Mucosa of stomach (tissue), 1 donor: ENCODE measurements around the gene FADS3.

Experiments used
- H3K27me3 ChIP-seq: one replicate; pipeline ENCODE4 v1.7.0; 2013; ENCODE audit warnings: mild to moderate bottlenecking, low read length; ENCODE audit not compliant: control insufficient read depth, insufficient read depth
- H3K36me3 ChIP-seq: one replicate; pipeline ENCODE4 v1.7.0; 2013; ENCODE audit warnings: low read length; ENCODE audit not compliant: control insufficient read depth, insufficient read depth
- H3K4me1 ChIP-seq: one replicate; pipeline ENCODE4 v1.7.0; 2013; ENCODE audit warnings: mild to moderate bottlenecking, low read length; ENCODE audit not compliant: control insufficient read depth, insufficient read depth
- H3K4me3 ChIP-seq: one replicate; pipeline ENCODE4 v1.7.0; 2013; ENCODE audit warnings: low read length
- H3K9ac ChIP-seq: one replicate; pipeline ENCODE4 v1.7.0; 2013; ENCODE audit warnings: mild to moderate bottlenecking, low read length, moderate library complexity
- H3K9me3 ChIP-seq: one replicate; pipeline ENCODE4 v1.7.0; 2013; ENCODE audit warnings: mild to moderate bottlenecking, low read length, moderate library complexity; ENCODE audit not compliant: control insufficient read depth
- donor health status: Pancreatic carcinoma.

The FADS3 gene, protein sequence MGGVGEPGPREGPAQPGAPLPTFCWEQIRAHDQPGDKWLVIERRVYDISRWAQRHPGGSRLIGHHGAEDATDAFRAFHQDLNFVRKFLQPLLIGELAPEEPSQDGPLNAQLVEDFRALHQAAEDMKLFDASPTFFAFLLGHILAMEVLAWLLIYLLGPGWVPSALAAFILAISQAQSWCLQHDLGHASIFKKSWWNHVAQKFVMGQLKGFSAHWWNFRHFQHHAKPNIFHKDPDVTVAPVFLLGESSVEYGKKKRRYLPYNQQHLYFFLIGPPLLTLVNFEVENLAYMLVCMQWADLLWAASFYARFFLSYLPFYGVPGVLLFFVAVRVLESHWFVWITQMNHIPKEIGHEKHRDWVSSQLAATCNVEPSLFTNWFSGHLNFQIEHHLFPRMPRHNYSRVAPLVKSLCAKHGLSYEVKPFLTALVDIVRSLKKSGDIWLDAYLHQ

GRCh38 chr11:61891331-61892084 is at the start of gene FADS3:
TSS of gene FADS3 (minus strand) at chr11:61891545. CDS start at chr11:61891381, 164 bp downstream.
- Histone ChIP-seq H3K9ac (peak within 1 kb of the TSS; percentile 51), H3K4me1 (peaks cover 9% of the 10 kb centered on the region), H3K9me3 (no peaks in the 10 kb centered on the region), H3K4me3 (peak within 1 kb of the TSS; percentile 46), H3K27me3 (no peaks in the 10 kb centered on the region), H3K36me3 (no peaks in the 10 kb centered on the region)

DNA sequence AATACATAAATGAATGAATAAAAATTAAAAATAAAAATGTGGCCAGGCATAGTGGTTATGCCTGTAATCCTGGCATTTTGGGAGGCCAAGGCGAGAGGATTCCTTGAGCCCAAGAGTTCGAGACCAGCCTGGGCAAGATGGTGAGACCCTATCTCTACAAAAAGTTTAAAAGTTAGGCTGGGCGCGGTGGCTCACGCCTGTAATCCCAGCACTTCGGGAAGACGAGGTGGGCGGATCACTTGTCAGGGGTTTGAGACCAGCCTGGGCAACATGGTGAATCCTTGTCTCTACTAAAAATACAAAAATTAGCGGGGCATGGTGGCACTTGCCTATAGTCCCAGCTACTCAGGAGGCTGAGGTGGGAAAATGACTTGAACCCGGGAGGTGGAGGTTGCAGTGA is 49.1 kb upstream of the FADS3 start:
- Histone ChIP-seq H3K36me3 (no peaks in the 10 kb centered on the region), H3K27me3 (no peaks in the 10 kb centered on the region), H3K4me1 (no peaks in the 10 kb centered on the region), H3K4me3 (no peak overlapping the region), H3K9ac (no peak overlapping the region), H3K9me3 (no peaks in the 10 kb centered on the region)

DNA sequence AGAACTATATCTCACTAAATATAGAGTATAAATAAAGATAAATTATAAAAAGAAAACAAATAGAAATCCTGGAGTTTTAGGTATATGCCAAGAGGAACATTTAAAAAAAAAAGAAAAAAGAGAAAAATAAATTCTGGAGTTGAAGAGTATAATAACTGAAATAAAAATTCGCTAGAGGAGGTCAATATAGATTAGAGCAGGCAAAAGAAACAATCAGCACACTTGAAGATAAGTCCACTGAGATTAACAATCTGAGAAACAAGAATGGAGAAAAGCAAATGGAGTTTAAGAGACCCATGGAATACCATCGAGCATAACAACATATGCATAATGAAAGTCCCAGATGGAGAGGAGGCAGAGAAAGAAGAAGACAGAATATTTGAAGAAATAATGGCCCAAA is 44.5 kb upstream of the FADS3 start:
- Histone ChIP-seq H3K4me1 (no peaks in the 10 kb centered on the region), H3K9me3 (no peaks in the 10 kb centered on the region), H3K27me3 (no peaks in the 10 kb centered on the region), H3K9ac (no peak overlapping the region), H3K36me3 (no peaks in the 10 kb centered on the region), H3K4me3 (no peak overlapping the region)

DNA sequence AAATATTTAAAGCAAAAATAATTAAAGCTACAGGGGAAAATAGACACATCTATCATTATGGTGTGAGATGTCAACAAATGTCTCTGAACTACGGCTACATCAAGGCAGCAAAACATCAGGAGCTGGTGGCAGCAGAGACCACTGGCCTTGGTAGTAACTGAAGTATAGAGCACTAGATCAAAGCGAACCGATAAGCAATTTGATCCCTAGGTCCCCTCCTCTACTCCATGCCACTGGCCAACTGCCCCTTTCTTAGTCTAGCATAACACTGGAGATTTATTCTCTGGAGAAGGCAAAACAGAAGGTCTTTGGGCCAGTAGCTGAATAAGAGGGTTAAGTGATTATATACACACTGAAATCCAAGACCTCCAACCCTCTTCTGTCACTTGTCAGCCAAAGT is 39.6 kb upstream of the FADS3 start:
- Histone ChIP-seq H3K4me1 (no peaks in the 10 kb centered on the region), H3K9me3 (no peaks in the 10 kb centered on the region), H3K4me3 (no peak overlapping the region), H3K9ac (no peak overlapping the region), H3K36me3 (no peaks in the 10 kb centered on the region), H3K27me3 (no peaks in the 10 kb centered on the region)

DNA sequence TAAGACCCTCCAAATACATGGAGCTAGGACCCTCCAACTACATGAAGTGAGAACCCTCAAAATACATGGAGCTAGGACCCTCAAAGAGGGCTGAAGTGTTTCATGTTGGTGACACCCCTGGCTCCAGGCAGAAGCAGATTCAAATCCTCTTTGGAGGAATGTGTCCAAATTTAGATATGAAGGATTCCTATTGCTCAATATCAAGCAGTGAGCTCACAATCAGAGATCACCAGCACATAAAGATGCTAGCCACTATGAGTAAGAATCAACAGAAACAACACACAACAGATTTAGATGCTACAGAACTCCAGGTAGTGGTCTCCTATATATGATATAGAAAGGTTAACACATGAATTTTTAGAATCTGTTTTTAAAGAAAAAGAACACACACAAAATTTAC is 37.3 kb upstream of the FADS3 start:
- Histone ChIP-seq H3K9me3 (no peaks in the 10 kb centered on the region), H3K9ac (no peak overlapping the region), H3K36me3 (no peaks in the 10 kb centered on the region)

GRCh38 chr11:61927501-61927900 is 36.2 kb upstream of the FADS3 start:
- H3K4me3 ChIP-seq, result no peak overlapping the region
- H3K36me3 ChIP-seq, result no peaks in the 10 kb centered on the region
- H3K4me1 ChIP-seq, result peaks cover 6% of the 10 kb centered on the region
- H3K9me3 ChIP-seq, result no peaks in the 10 kb centered on the region
- no peak overlapping the region for H3K9ac ChIP-seq
- H3K27me3 ChIP-seq, result no peaks in the 10 kb centered on the region

More for the DNA sequence above, 37.3 kb upstream of the FADS3 start:
- no peaks in the 10 kb centered on the region for H3K27me3 ChIP-seq
- H3K4me1 ChIP-seq, result no peaks in the 10 kb centered on the region
- H3K4me3 ChIP-seq, result no peak overlapping the region

DNA sequence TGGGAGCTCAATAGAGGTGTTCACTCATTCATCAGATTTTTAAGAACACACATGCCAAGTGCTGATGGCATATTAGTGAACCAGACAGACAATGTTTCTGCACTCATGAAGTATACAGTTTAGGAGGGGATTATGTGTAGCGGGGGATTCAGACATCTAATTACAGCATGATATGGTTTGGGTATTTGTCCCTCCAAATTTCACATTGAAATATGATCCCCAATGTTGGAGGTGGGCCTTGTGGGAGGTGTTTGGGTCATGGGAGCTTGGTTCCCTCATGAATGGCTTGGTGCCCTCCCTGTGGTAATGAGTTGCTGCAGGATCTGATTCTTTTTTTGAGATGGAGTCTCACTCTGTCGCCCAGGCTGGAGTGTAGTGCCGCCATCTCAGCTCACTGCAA is 34.9 kb upstream of the FADS3 start:
- no peaks in the 10 kb centered on the region for H3K9me3 ChIP-seq
- no peaks in the 10 kb centered on the region for H3K27me3 ChIP-seq
- no peak overlapping the region for H3K4me3 ChIP-seq
- no peak overlapping the region for H3K9ac ChIP-seq
- peaks cover 6% of the 10 kb centered on the region for H3K4me1 ChIP-seq
- no peaks in the 10 kb centered on the region for H3K36me3 ChIP-seq

DNA sequence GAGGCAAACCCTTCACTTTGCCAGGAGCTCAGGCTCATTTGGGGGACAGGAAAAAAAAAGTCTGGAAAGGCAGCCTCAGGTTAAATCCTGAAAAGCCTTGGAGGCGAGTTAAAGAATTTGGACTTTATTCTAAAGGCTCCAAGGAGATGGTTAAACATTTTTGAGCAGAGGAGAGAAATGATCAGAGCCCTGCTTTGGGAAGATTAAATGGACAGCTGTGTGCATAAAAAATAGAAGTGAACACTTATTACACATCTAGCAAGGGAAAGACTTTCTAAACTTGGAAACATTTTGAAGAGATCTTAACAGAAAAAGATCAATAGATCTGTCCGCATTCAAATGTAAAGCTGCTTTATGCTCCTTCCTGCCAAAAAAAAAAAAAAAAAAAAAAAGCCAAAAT is 34.4 kb upstream of the FADS3 start:
- H3K9me3 ChIP-seq, result no peaks in the 10 kb centered on the region
- H3K27me3 ChIP-seq, result no peaks in the 10 kb centered on the region
- no peaks in the 10 kb centered on the region for H3K36me3 ChIP-seq
- peaks cover 6% of the 10 kb centered on the region for H3K4me1 ChIP-seq
- no peak overlapping the region for H3K9ac ChIP-seq
- no peak overlapping the region for H3K4me3 ChIP-seq

GRCh38 chr11:61924064-61924455 is 32.7 kb upstream of the FADS3 start:
- no peaks in the 10 kb centered on the region for H3K9me3 ChIP-seq
- peaks cover 13% of the 10 kb centered on the region for H3K27me3 ChIP-seq
- H3K4me1 ChIP-seq, result peaks cover 6% of the 10 kb centered on the region
- no peaks in the 10 kb centered on the region for H3K36me3 ChIP-seq
- no peak overlapping the region for H3K4me3 ChIP-seq
- peak overlapping the region; percentile 17 for H3K9ac ChIP-seq

GRCh38 chr11:61923166-61924063 is 32.1 kb upstream of the FADS3 start:
- H3K4me3 ChIP-seq, result no peak overlapping the region
- no peaks in the 10 kb centered on the region for H3K9me3 ChIP-seq
- H3K9ac ChIP-seq, result peak overlapping the region; percentile 17
- peaks cover 6% of the 10 kb centered on the region for H3K4me1 ChIP-seq
- H3K27me3 ChIP-seq, result peaks cover 18% of the 10 kb centered on the region
- H3K36me3 ChIP-seq, result no peaks in the 10 kb centered on the region

DNA sequence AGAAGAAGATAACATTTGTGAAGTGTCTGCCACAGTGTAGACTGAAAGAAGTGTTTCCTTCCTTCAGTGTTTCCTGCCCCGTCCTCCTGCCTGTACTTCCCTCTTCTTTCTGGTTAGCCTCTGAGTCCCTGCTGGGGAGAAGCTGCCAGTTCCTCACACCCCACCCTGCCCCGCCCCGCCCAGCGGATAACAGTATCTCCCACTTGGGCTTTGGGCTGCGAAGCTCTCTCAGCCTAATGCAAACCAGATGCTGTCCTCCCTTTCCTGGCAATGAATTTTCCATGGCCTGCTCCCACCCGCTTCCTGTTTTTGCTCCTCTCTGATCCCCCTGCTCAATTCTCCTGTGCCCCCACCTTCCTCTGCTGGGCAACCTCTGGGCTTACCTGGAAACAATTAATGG is 31.2 kb upstream of the FADS3 start:
- Histone ChIP-seq H3K9ac (no peak overlapping the region), H3K4me1 (peaks cover 13% of the 10 kb centered on the region), H3K27me3 (peaks cover 26% of the 10 kb centered on the region)

More for the DNA sequence above, 31.2 kb upstream of the FADS3 start:
- Histone ChIP-seq H3K4me3 (no peak overlapping the region), H3K9me3 (no peaks in the 10 kb centered on the region), H3K36me3 (no peaks in the 10 kb centered on the region)
